HEK293 (cell line): ENCODE measurements around the gene SPTAN1.

Experiments used
- AEBP2 ChIP-seq: fragments of 450-650 bp; formaldehyde crosslinking; IDR thresholded peaks from 2 replicates; pipeline ENCODE4 v1.5.1; 2016; ENCODE audit warnings: missing biosample characterization, missing genetic modification characterization, borderline replicate concordance
- IKZF3 ChIP-seq: fragments of 450-650 bp; IDR thresholded peaks from 2 replicates; pipeline ENCODE4 v1.5.0; 2018; ENCODE audit warnings: missing biosample characterization, mild to moderate bottlenecking, missing genetic modification characterization, moderate library complexity
- SETDB1 ChIP-seq: IDR thresholded peaks from one replicate; pipeline ENCODE4 v1.6.1; 2017; ENCODE audit warnings: mild to moderate bottlenecking, low read length, moderate library complexity, mixed read lengths; ENCODE audit not compliant: insufficient read length
- SP3 ChIP-seq: fragments of 450-650 bp; formaldehyde crosslinking; IDR thresholded peaks from 2 replicates; pipeline ENCODE4 v1.5.1; 2016; ENCODE audit warnings: missing biosample characterization, missing genetic modification characterization
- TCF7L2 ChIP-seq: IDR thresholded peaks from 2 replicates; pipeline ENCODE4 v1.6.1; 2011; ENCODE audit warnings: low read depth, mild to moderate bottlenecking, inconsistent platforms, low read length, moderate library complexity, borderline replicate concordance
- ZBTB17 ChIP-seq: fragments of 450-650 bp; formaldehyde crosslinking; IDR thresholded peaks from 2 replicates; pipeline ENCODE4 v1.5.1; 2016; ENCODE audit warnings: missing biosample characterization, missing genetic modification characterization
- ZBTB26 ChIP-seq: fragments of 450-650 bp; formaldehyde crosslinking; optimal IDR thresholded peaks from 2 replicates; pipeline ENCODE3; 2016; ENCODE audit warnings: missing biosample characterization, mild to moderate bottlenecking, missing genetic modification characterization
- ZBTB49 ChIP-seq: fragments of 450-650 bp; formaldehyde crosslinking; IDR thresholded peaks from 2 replicates; pipeline ENCODE4 v1.5.1; 2016; ENCODE audit warnings: missing biosample characterization, missing genetic modification characterization, low read depth
- ZBTB7A ChIP-seq: fragments of 450-650 bp; formaldehyde crosslinking; IDR thresholded peaks from 2 replicates; pipeline ENCODE4 v1.5.1; 2016; ENCODE audit warnings: low read depth, missing biosample characterization, missing genetic modification characterization
- ZBTB8A ChIP-seq: fragments of 450-650 bp; formaldehyde crosslinking; IDR thresholded peaks from 2 replicates; pipeline ENCODE4 v1.5.1; 2016; ENCODE audit warnings: missing biosample characterization, missing genetic modification characterization
- ZFP37 ChIP-seq: fragments of 450-650 bp; formaldehyde crosslinking; IDR thresholded peaks from 2 replicates; pipeline ENCODE4 v1.5.1; 2016; ENCODE audit warnings: missing biosample characterization, missing genetic modification characterization
- ZFP41 ChIP-seq: fragments of 450-650 bp; formaldehyde crosslinking; IDR thresholded peaks from 2 replicates; pipeline ENCODE4 v1.5.1; 2016; ENCODE audit warnings: missing biosample characterization, missing genetic modification characterization, borderline replicate concordance
- ZFP69B ChIP-seq: fragments of 450-650 bp; formaldehyde crosslinking; IDR thresholded peaks from 2 replicates; pipeline ENCODE4 v1.5.1; 2016; ENCODE audit warnings: missing biosample characterization, missing genetic modification characterization
- ZNF10 ChIP-seq: fragments of 450-650 bp; formaldehyde crosslinking; IDR thresholded peaks from 2 replicates; pipeline ENCODE4 v1.5.1; 2017; ENCODE audit warnings: missing biosample characterization, missing genetic modification characterization
- ZNF140 ChIP-seq: fragments of 450-650 bp; formaldehyde crosslinking; IDR thresholded peaks from 2 replicates; pipeline ENCODE4 v1.5.1; 2016; ENCODE audit warnings: missing biosample characterization, missing genetic modification characterization
- ZNF19 ChIP-seq: fragments of 450-650 bp; formaldehyde crosslinking; IDR thresholded peaks from 2 replicates; pipeline ENCODE4; 2016; ENCODE audit warnings: missing biosample characterization, missing genetic modification characterization, low read depth
- ZNF221 ChIP-seq: fragments of 450-650 bp; formaldehyde crosslinking; IDR thresholded peaks from 2 replicates; pipeline ENCODE4 v1.5.1; 2017; ENCODE audit warnings: missing biosample characterization, missing genetic modification characterization, borderline replicate concordance
- ZNF239 ChIP-seq: fragments of 450-650 bp; formaldehyde crosslinking; IDR thresholded peaks from 2 replicates; pipeline ENCODE4 v1.5.1; 2016; ENCODE audit warnings: missing biosample characterization, missing genetic modification characterization
- ZNF24 ChIP-seq: fragments of 450-650 bp; formaldehyde crosslinking; IDR thresholded peaks from 2 replicates; pipeline ENCODE4 v1.5.1; 2016; ENCODE audit warnings: missing biosample characterization, missing genetic modification characterization
- ZNF311 ChIP-seq: fragments of 450-650 bp; formaldehyde crosslinking; IDR thresholded peaks from 2 replicates; pipeline ENCODE4 v1.5.1; 2017; ENCODE audit warnings: missing biosample characterization, missing genetic modification characterization, borderline replicate concordance
- ZNF350 ChIP-seq: fragments of 450-650 bp; formaldehyde crosslinking; IDR thresholded peaks from 2 replicates; pipeline ENCODE4 v1.5.0; 2017; ENCODE audit warnings: missing biosample characterization, mild to moderate bottlenecking, missing genetic modification characterization
- ZNF362 ChIP-seq: fragments of 450-650 bp; formaldehyde crosslinking; IDR thresholded peaks from 2 replicates; pipeline ENCODE4 v1.5.1; 2016; ENCODE audit warnings: missing biosample characterization, missing genetic modification characterization
- ZNF398 ChIP-seq: fragments of 450-650 bp; formaldehyde crosslinking; IDR thresholded peaks from 2 replicates; pipeline ENCODE4 v1.5.1; 2017; ENCODE audit warnings: missing biosample characterization, missing genetic modification characterization
- ZNF433 ChIP-seq: fragments of 450-650 bp; formaldehyde crosslinking; IDR thresholded peaks from 2 replicates; pipeline ENCODE4 v1.5.1; 2016; ENCODE audit warnings: missing biosample characterization, missing genetic modification characterization, low read depth
- ZNF530 ChIP-seq: fragments of 450-650 bp; formaldehyde crosslinking; IDR thresholded peaks from 2 replicates; pipeline ENCODE4 v1.5.1; 2016; ENCODE audit warnings: low read depth, missing biosample characterization, missing genetic modification characterization
- ZNF549 ChIP-seq: fragments of 450-650 bp; IDR thresholded peaks from 2 replicates; pipeline ENCODE4 v1.5.1; 2018; ENCODE audit warnings: missing biosample characterization, missing genetic modification characterization, mild to moderate bottlenecking, inconsistent platforms, moderate library complexity
- ZNF654 ChIP-seq: fragments of 450-650 bp; formaldehyde crosslinking; IDR thresholded peaks from 2 replicates; pipeline ENCODE4 v1.5.1; 2016; ENCODE audit warnings: low read depth, missing biosample characterization, missing genetic modification characterization
- ZNF776 ChIP-seq: fragments of 450-650 bp; formaldehyde crosslinking; IDR thresholded peaks from 2 replicates; pipeline ENCODE4 v1.5.0; 2017; ENCODE audit warnings: missing biosample characterization, missing genetic modification characterization, borderline replicate concordance
- ZNF792 ChIP-seq: fragments of 450-650 bp; formaldehyde crosslinking; IDR thresholded peaks from 2 replicates; pipeline ENCODE4 v1.5.1; 2016; ENCODE audit warnings: missing biosample characterization, missing genetic modification characterization
- ZNF837 ChIP-seq: fragments of 450-650 bp; formaldehyde crosslinking; IDR thresholded peaks from 2 replicates; pipeline ENCODE4 v1.5.1; 2016; ENCODE audit warnings: missing biosample characterization, missing genetic modification characterization
- ZNF843 ChIP-seq: fragments of 450-650 bp; formaldehyde crosslinking; IDR thresholded peaks from 2 replicates; pipeline ENCODE4 v1.5.1; 2016; ENCODE audit warnings: missing biosample characterization, missing genetic modification characterization

Gene SPTAN1

GRCh38 chr9:128656416-128657343, 104.3 kb downstream of the SPTAN1 start, which contains the start of gene DYNC2I2 (continued):
- TF ChIP-seq ZBTB49 (no peak), ZNF398 (tag by site-specific recombination) (no peak), ZNF221 (no peak; the same call in none of the 2 replicates), ZFP69B (tag by site-specific recombination) (0 out of 2 replicates have a peak, but pooled peaks have one; percentile 48), ZFP41 (tag by site-specific recombination) (no peak), ZNF654 (tag by site-specific recombination) (no peak), ZNF837 (tag by site-specific recombination) (no peak), ZNF24 (tag by site-specific recombination) (peak; percentile 95), ZNF10 (tag by site-specific recombination) (peak; percentile 63; the same call in 1 of the 2 replicates), ZFP37 (tag by site-specific recombination) (peak; percentile 85; the same call in 1 of the 2 replicates), SETDB1 (no peak), ZNF530 (tag by site-specific recombination) (no peak), ZBTB26 (peak; percentile 98), ZNF140 (tag by site-specific recombination) (no peak), ZBTB8A (peak; percentile 70), TCF7L2 (no peak), AEBP2 (no peak), ZNF843 (tag by site-specific recombination) (peak; percentile 77), ZBTB7A (peak; percentile 94), ZNF549 (tag by site-specific recombination) (no peak), ZNF433 (tag by site-specific recombination) (no peak), ZNF311 (tag by site-specific recombination) (no peak), ZNF239 (no peak), ZNF362 (no peak), ZNF792 (0 out of 2 replicates have a peak, but pooled peaks have one; percentile 52), IKZF3 (tag by site-specific recombination) (peak; percentile 90), ZNF776 (tag by site-specific recombination) (no peak), ZBTB17 (tag by site-specific recombination) (peak; percentile 100), ZNF350 (tag by site-specific recombination) (no peak), ZNF19 (no peak), SP3 (tag by site-specific recombination) (peak; percentile 98)
